GM12875 (cell line): ENCODE data around the gene DCAF7.

ENCODE experiments used
- H3K4me3 ChIP-seq: one replicate; pipeline ENCODE4 v1.5.1; 2011; ENCODE audit warnings: low read depth, low read length, control low read depth
- TF ChIP-seq, protein P1 (sequence below): IDR thresholded peaks from 2 replicates; pipeline ENCODE4 v1.5.1; 2011; ENCODE audit warnings: low read depth, mild to moderate bottlenecking, control low read depth, inconsistent platforms, low read length, moderate library complexity, borderline replicate concordance; ENCODE audit not compliant: insufficient read depth

Gene DCAF7

GRCh38 chr17:63538693-63539595 is 11.3 kb upstream of the DCAF7 start:
- H3K4me3 ChIP-seq: no peak overlapping the region
- TF ChIP-seq, protein P1, sequence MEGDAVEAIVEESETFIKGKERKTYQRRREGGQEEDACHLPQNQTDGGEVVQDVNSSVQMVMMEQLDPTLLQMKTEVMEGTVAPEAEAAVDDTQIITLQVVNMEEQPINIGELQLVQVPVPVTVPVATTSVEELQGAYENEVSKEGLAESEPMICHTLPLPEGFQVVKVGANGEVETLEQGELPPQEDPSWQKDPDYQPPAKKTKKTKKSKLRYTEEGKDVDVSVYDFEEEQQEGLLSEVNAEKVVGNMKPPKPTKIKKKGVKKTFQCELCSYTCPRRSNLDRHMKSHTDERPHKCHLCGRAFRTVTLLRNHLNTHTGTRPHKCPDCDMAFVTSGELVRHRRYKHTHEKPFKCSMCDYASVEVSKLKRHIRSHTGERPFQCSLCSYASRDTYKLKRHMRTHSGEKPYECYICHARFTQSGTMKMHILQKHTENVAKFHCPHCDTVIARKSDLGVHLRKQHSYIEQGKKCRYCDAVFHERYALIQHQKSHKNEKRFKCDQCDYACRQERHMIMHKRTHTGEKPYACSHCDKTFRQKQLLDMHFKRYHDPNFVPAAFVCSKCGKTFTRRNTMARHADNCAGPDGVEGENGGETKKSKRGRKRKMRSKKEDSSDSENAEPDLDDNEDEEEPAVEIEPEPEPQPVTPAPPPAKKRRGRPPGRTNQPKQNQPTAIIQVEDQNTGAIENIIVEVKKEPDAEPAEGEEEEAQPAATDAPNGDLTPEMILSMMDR: no peak

DNA sequence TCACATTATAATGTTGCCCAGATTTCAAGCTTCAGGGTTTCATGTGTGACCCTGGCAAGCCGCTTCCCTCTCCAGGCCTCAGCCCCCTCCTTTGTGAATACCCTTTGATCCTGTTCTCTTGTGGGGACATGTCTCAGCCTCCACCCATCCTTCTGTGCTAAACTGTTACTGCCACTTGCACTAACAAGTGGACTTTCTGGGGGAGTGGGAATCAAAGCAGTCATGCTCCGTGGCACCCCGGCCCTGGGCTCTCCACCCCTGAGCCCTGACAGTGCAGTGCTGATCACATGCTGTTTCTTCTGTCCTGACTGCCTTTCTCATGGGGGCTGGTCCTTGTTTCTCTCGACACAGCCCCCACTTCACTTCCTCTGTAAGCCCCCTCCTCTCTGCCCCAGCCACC is 9.7 kb upstream of the DCAF7 start:
- TF ChIP-seq, protein P1: no peak

DNA sequence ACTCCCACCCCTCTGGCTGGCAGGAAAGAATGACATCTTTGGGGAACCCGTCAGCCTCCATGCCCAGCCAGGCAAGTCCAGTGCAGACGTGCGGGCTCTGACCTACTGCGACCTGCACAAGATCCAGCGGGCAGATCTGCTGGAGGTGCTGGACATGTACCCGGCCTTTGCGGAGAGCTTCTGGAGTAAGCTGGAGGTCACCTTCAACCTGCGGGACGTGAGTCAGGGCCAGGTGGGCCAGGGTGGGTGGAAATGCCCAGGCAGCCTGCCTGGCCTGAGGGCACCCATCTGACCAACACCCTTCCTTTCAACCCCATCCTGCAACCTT is 8.1 kb upstream of the DCAF7 start:
- no peak overlapping the region for H3K4me3 ChIP-seq
- TF ChIP-seq, protein P1: no peak

More for the DNA sequence above, 9.7 kb upstream of the DCAF7 start:
- H3K4me3 ChIP-seq: no peak overlapping the region

- H3K4me3 ChIP-seq: no peak overlapping the region
- TF ChIP-seq, protein P1: no peak
Observed at GRCh38 chr17:63542942-63543821, 7.1 kb upstream of the DCAF7 start.

DNA sequence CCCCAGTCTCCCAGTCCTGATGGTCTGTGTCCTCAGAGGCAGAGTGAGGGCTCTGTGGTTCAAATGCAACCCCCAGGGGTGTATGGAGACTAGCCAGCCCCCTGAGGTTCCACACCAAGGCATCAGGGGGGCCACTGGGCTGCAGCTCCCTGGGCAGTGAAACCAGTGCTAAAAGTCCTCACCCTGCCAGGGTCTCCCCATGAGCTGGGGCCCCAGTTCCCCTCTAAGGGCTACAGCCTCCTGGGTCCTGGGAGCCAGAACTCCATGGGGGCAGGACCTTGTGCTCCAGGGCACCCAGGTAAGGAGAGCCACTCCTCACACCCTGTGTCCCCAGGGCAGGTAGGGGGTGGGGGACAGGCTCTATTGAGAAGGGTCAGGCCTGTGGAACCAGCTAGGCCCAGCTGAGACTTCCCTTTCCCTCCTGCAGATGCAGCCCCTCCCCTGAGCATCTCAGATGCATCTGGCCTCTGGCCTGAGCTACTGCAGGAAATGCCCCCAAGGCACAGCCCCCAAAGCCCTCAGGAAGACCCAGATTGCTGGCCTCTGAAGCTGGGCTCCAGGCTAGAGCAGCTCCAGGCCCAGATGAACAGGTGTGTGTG is 6.4 kb upstream of the DCAF7 start:
- H3K4me3 ChIP-seq: no peak overlapping the region
- TF ChIP-seq, protein P1: no peak

GRCh38 chr17:63544467-63545301 is 5.6 kb upstream of the DCAF7 start:
- H3K4me3 ChIP-seq: no peak overlapping the region
- TF ChIP-seq, protein P1: no peak
